GM18951 (cell line): Measurements from ENCODE around the gene PRCC.

ENCODE experiments used
- POLR2A ChIP-seq: IDR thresholded peaks from 4 replicates; pipeline ENCODE4 v1.6.1; 2011; ENCODE audit warnings: mild to moderate bottlenecking; ENCODE audit not compliant: insufficient read length, insufficient read depth; ENCODE audit errors: extremely low read depth
- in situ Hi-C: fragments of 300-500 bp; cut with MboI; formaldehyde crosslinking; loops from one replicate; pipeline ENCODE4 v1.12.0; 2022; ENCODE audit warnings: low sequenced_read_pairs, mixed read lengths, inconsistent platforms; ENCODE audit not compliant: unreplicated experiment

PRCC gene

DNA sequence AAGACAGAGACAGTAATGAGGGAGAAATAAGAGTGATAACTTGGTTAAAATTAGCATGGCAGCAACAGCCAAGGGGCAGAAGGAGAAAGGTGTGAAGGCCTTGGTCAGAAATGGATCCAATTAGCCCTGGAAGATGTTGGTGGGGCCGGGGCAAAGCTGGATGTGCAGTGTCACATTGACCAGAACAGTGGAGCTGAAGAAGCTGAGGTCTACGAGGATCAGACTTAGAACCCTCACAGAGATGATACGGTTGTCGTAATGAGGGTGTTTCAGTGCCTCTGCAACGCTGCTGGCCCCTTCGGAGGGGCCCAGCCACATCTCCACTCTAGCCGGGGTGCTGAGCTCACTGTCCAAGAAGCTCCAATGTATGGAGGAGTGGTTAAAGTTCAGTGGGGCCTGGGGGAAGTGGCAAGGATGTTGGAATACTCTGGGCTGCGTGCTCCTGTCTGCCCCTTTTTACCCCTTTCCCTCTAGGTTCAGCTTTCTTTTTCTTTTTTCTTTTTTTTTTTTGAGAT is 35.1 kb downstream of the PRCC start:
- no peak for TF ChIP-seq POLR2A
- in situ Hi-C loops = no loop called here

- in situ Hi-C loops = no loop called here
- TF ChIP-seq POLR2A = no peak
Measured at GRCh38 chr1:156803086-156803851, 35.9 kb downstream of the PRCC start.

- TF ChIP-seq POLR2A = no peak
- in situ Hi-C loops = no loop called here
Measured at GRCh38 chr1:156804026-156804425, 36.7 kb downstream of the PRCC start.

DNA sequence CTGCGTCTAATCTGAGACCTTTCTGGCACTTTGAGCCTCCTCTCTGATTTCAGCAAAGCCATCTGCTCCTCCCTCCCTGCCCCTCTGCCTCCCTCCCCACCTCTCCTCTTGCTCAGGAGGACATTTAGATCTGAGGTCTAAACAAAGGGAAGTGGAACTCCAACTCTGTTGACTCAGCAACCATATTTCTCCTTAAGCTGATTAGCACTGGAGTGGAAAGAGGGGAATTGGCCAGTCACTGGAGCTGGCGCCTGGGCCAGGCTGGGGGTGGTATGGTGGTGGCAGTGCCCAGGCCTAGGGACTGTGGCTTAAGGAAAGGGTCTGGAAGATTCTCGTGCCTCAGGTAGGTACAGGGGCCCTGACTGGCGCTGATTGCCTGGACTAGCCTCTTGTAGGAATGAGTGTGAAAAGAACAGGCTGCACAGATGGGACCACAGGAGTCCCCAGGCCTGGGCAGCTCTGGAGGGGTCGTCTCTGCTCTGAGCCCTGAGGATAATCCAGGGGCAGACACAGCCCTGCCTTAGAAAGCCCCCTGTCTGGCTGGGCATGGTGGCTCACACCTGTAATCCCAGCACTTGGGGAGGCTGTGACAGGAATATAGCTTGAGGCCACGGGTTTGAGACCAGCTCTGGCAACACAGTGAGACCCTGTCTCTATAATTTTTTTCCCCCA is 37.4 kb downstream of the PRCC start:
- in situ Hi-C loops = no loop called here
- no peak for TF ChIP-seq POLR2A

DNA sequence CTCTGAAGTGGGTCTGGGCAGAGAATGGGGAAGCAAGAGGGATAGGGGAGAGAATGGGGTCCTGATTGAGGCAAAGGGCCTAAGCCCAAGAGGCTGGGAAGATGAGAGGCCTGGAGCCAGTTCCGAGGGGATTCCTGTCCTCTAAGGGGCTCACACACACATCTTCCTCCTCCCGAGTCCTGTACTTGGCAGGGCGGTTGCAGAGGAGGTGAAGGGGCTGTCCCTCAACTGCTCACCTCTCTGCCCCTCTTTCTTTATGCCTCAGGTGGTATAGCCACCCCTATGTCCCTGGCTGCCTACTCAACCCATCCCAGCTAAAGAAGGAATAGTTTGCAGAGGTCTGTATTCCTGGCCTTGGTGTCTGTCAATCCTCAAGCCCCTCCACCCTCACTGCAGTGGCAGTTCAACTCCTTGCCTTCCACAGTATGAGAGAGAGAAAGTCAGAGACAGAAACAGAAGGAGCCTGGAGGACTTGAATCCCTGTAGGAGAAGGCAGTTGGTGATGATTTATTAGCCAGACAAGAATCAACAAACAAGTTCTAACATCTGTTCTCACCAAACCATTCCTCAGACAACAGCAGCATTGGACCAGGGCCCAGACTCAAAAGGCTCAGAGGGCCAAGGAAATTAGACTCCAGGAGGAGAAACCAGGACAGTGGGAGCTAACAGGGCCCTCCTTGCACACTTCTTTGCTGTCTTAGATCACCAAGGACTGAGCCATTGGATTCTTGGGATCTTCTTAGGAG is 38.6 kb downstream of the PRCC start:
- in situ Hi-C loops = no loop called here
- TF ChIP-seq POLR2A = no peak

DNA sequence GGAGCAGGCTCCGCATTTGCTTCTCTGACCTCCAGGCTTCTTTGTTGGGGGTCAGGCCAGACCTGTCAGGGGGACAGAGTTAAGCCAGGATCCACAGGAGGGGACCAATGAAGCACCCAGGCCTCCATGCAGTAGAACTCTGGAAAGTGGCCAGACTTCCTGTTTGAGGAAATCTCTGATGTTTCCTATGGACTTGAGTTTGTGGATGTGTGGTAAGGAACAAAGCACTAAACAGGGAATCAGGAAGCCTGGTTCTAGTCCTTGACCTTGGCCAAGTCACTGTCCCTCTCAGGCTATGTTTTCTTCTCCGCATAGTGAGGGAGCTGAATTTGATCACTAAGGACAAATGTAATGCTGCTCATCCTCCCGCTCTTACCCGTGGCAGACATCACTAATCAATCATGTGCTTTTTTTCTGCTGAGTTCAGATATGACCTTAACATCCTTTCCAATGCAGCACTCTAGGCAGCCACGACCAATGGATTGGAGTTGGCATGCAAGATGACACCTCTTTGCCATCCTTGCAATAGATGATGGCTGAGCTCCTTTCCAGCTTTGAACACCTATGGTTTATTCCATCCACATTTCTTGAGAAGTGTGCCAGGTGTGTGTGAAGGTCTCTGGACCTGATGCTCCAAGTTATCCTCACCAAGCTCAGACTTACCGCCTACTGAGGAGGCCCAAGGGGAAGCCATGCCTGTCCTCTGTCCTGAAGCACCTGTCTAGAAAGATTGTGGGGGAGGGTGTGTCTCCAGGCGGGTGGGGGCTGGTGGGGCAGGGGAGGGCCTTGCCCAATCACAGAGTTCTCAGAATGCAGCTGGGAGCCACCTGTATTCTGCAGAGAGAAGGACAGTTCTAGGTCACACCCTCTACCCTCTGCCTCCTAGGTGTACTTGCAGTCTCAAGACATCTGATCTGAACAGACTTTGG is 39.4 kb downstream of the PRCC start:
- in situ Hi-C loops = no loop called here
- TF ChIP-seq POLR2A = no peak

- in situ Hi-C loops = no loop called here
Measured at GRCh38 chr1:156807627-156808026, 40.3 kb downstream of the PRCC start.

DNA sequence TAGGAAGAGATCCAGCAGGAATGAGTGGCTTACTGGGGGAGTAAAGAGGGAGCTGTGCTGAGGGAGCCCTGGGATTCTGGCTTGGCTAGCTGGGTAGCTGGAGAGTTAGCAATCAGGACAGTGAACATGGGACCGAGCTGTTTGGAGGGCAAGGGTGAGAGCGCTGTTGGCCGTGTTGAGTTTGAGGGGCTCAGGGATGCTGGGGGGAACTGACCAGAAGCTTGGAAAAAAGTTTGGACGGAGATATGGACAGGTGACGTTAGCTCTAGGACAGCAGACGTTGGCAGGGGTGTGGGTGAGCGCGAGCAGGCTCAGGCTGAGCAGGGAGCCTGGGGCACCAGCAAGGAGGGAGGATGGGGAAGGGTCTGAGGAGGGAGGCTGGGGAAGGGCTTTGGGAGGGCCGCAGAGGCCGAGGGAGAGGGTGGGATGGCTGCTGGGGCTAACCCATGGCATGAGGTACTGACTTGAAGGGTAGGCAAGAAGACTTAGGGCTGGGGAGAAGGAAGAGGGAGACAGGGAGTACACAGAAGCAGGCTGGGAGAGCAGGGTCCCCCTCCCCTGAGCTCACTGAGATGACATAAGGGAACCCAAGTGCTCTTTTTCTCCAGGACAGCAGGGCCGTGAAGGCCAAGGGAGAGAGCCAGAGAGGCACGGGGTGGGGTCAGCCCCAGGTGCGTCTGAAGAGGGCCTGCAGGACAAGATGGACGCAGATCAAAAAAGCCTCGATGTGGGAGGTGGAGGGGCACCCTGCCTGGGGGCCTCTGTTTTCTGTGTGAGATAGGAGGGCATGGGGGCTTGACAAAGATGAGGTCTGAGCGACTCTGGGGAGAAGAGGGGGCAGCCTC is 41.1 kb downstream of the PRCC start:
- in situ Hi-C loops = no loop called here

More at GRCh38 chr1:156807627-156808026, 40.3 kb downstream of the PRCC start:
- TF ChIP-seq POLR2A = no peak

GRCh38 chr1:156809281-156809680 is 41.9 kb downstream of the PRCC start:
- TF ChIP-seq POLR2A = no peak
- in situ Hi-C loops = no loop called here

More for the DNA sequence above, 41.1 kb downstream of the PRCC start:
- TF ChIP-seq POLR2A = no peak

GRCh38 chr1:156809711-156810366 is 42.5 kb downstream of the PRCC start:
- no peak for TF ChIP-seq POLR2A
- in situ Hi-C loops = no loop called here

DNA sequence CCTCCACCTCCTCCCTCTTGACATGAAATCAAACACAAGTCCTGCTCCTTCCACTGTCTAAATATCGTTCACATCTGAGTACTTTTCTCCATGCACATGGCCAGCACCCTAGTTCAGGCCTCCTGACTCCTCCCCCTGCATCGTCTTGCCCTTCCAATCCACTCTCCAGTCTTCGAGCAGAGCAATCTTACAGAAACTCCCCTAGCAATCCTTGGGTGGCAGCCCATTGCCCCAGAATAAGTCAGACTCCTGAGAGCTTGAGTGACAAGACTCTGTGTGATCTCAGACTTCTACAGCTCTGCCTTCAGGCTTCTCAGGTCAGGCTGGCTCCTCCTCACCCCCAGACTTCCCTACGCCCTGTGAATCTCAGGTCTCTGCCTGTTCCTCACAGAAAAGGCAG is 43.8 kb downstream of the PRCC start:
- in situ Hi-C loops = no loop called here
- TF ChIP-seq POLR2A = no peak

DNA sequence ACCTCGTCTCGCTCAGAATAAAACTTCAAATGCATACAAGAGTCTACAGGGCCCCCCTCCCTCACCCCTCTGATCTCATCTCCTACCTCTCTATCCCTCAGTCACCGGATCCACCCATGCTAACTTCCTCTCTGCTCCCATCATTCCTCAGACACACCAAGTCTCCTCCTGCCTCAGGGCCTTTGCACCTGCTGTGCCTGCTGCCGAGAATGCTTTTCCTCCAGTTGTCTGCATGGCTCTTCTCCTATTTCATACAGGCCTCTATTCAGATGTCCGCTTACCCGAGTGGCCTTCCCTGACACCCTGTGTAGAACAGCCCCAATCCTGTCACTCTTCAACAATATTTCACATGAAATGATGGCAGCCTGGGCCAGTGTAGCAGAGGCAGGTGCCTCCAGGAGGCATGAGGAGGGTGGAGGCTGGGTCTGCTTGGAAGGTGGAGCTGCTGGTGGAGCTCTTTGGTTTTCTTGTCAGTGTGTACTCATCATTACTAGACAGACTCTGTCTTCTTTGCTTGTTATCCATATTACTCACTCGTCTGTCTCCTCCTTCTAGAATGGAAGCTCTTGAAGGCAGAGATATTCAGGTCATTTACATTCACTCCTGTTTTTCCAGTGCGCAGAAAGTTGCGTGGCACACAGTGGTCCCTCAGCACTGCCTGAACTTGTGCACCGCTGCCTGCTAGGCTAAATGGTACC is 45.1 kb downstream of the PRCC start:
- in situ Hi-C loops = no loop called here
- no peak for TF ChIP-seq POLR2A
